Activated CD8-positive, alpha-beta T cell treated with anti-CD3 and anti-CD28 coated beads for 36 hours (primary cell): ENCODE measurements around the gene CD4. TPM values are rescaled to one million over a fixed set of nuclear protein-coding genes. Genes with fewer than 3 reads are reported as not detected.

Experiments
- ATAC-seq: fragments of 200-7000 bp; cut with Tn5 transposase; one replicate; pipeline ENCODE4 v1.10.0; 2021; ENCODE audit warnings: mild to moderate bottlenecking, moderate library complexity
- CTCF ChIA-PET: fragments of 350-600 bp; sonication (Branson Sonifier 250); formaldehyde crosslinking; loops from one replicate; lab custom pipeline; 2021; ENCODE audit warnings: antibody characterized with exemption; lab: Charles Lee
- POLR2A ChIA-PET: fragments of 350-600 bp; sonication (Branson Sonifier 250); formaldehyde crosslinking; loops from one replicate; lab custom pipeline; 2021; ENCODE audit warnings: antibody characterized with exemption; lab: Charles Lee
- DNase-seq: peaks from one replicate; pipeline ENCODE4 v3.0.0-alpha.2; 2020
- H3K27ac Mint-ChIP-seq: one replicate; pipeline ENCODE4 v1.8.0; 2021; ENCODE audit warnings: mild to moderate bottlenecking, mixed read lengths
- H3K27me3 Mint-ChIP-seq: one replicate; pipeline ENCODE4 v1.8.0; 2021; ENCODE audit warnings: mixed read lengths
- H3K36me3 Mint-ChIP-seq: one replicate; pipeline ENCODE4 v1.8.0; 2021; ENCODE audit warnings: low read depth, mixed read lengths
- H3K4me1 Mint-ChIP-seq: one replicate; pipeline ENCODE4 v1.8.0; 2021; ENCODE audit warnings: low read depth, mixed read lengths
- H3K4me3 Mint-ChIP-seq: one replicate; pipeline ENCODE4 v1.8.0; 2021; ENCODE audit warnings: mild to moderate bottlenecking, moderate library complexity, mixed read lengths
- H3K9me3 Mint-ChIP-seq: one replicate; pipeline ENCODE4 v1.8.0; 2021; ENCODE audit warnings: mixed read lengths
- CTCF ChIP-seq: fragments of 200-600 bp; IDR thresholded peaks from one replicate; pipeline ENCODE4 v1.8.0; 2022; ENCODE audit warnings: antibody characterized with exemption, mild to moderate bottlenecking
- intact Hi-C: fragments of 100-400 bp; cut with micrococcal nuclease; formaldehyde crosslinking; loops from one replicate; pipeline ENCODE4 v1.10.0; 2022
- total RNA-seq, 2 experiments: library from RNA; stranded (reverse); gene quantifications; one replicate each; pipeline ENCODE4 v1.2.3, GENCODE V29; 2021

The CD4 gene
- total RNA-seq, 2 experiments from 2014 or later = 11.1 to 14.1 TPM

- H3K4me1 Mint-ChIP-seq = peaks cover 13% of the 10 kb centered on the region
- DNase-seq (no peak), ATAC-seq (peak; percentile 2)
- intact Hi-C loops = no loop called here
- H3K36me3 Mint-ChIP-seq = no peaks in the 10 kb centered on the region
- no peaks in the 10 kb centered on the region for H3K9me3 Mint-ChIP-seq
- H3K27ac Mint-ChIP-seq = no peak within 1 kb of the TSS
- ChIA-PET CTCF (interaction anchor here (0.9 to 17.9 kb wide), 8 partner anchors 9 to 203 kb away, joined by 3 to 341 read pairs (median 4); partner anchors contain the start of genes MLF2 and PTMS), POLR2A (interaction anchor here (0.6 to 2.6 kb wide), 7 partner anchors 13 to 91 kb away, joined by 3 to 9 read pairs (median 3); partner anchors contain the start of genes CD4, MLF2 and USP5)
- peaks cover 46% of the 10 kb centered on the region for H3K27me3 Mint-ChIP-seq
- TF ChIP-seq CTCF = no peak
- peak within 1 kb of the TSS; percentile 20 for H3K4me3 Mint-ChIP-seq
Observed at GRCh38 chr12:6821591-6822425, 32.5 kb downstream of the CD4 start, which contains the start of gene GPR162. Gene GPR162, plus strand, starts transcription at chr12:6821821. Its CDS starts 2,078 bp downstream, at chr12:6823899.

- peaks cover 53% of the 10 kb centered on the region for H3K27me3 Mint-ChIP-seq
- CTCF ChIA-PET = interaction anchor here (1.1 to 17.9 kb wide), 8 partner anchors 9 to 204 kb away, joined by 3 to 341 read pairs (median 4); partner anchors contain the start of genes MLF2 and PTMS
- no peak overlapping the region for H3K27ac Mint-ChIP-seq
Observed at GRCh38 chr12:6822426-6823135, 33.3 kb downstream of the CD4 start.

GRCh38 chr12:6823182-6824084 is 34.1 kb downstream of the CD4 start:
- CTCF ChIA-PET = interaction anchor here (1.2 to 17.9 kb wide), 9 partner anchors 11 to 205 kb away, joined by 3 to 341 read pairs (median 15); partner anchors contain the start of genes COPS7A, MLF2 and PTMS
- ATAC-seq (no peak), DNase-seq (no peak)
- Mint-ChIP-seq H3K36me3 (no peaks in the 10 kb centered on the region), H3K27ac (no peak overlapping the region), H3K9me3 (no peaks in the 10 kb centered on the region), H3K27me3 (peaks cover 56% of the 10 kb centered on the region), H3K4me1 (peaks cover 21% of the 10 kb centered on the region), H3K4me3 (no peak overlapping the region)
- no peak for TF ChIP-seq CTCF
- intact Hi-C loops = no loop called here
- POLR2A ChIA-PET = interaction anchor here (0.8 to 3.1 kb wide), 3 partner anchors 12 to 70 kb away, joined by 4 to 9 read pairs (median 5); partner anchors contain the start of genes LAG3 and MLF2

More at GRCh38 chr12:6822426-6823135, 33.3 kb downstream of the CD4 start:
- ATAC-seq (no peak), DNase-seq (no peak)
- H3K36me3 Mint-ChIP-seq = no peaks in the 10 kb centered on the region
- POLR2A ChIA-PET = interaction anchor here (0.6 to 3.1 kb wide), 7 partner anchors 12 to 92 kb away, joined by 3 to 9 read pairs (median 4); partner anchors contain the start of genes CD4, LAG3 and MLF2
- no peak overlapping the region for H3K4me3 Mint-ChIP-seq
- TF ChIP-seq CTCF = no peak
- peaks cover 17% of the 10 kb centered on the region for H3K4me1 Mint-ChIP-seq
- H3K9me3 Mint-ChIP-seq = no peaks in the 10 kb centered on the region
- intact Hi-C loops = no loop called here

GRCh38 chr12:6824085-6824775 is 34.9 kb downstream of the CD4 start:
- Mint-ChIP-seq H3K4me3 (no peak overlapping the region), H3K27ac (no peak overlapping the region), H3K27me3 (peaks cover 61% of the 10 kb centered on the region), H3K36me3 (no peaks in the 10 kb centered on the region), H3K9me3 (no peaks in the 10 kb centered on the region), H3K4me1 (peaks cover 26% of the 10 kb centered on the region)
- intact Hi-C loops = no loop called here
- ChIA-PET POLR2A (interaction anchor here (0.7 to 3.1 kb wide), 4 partner anchors 71 to 79 kb away, joined by 3 to 9 read pairs (median 4); partner anchors contain the start of gene MLF2), CTCF (interaction anchor here (1.0 to 17.9 kb wide), 25 partner anchors 10 to 229 kb away, joined by 3 to 341 read pairs (median 4); partner anchors contain the start of genes CD4, COPS7A, MLF2 and PTMS)
- no peak for DNase-seq
- ATAC-seq = no peak
- TF ChIP-seq CTCF = no peak
